IMR-90 (cell line): ENCODE data around the gene CMPK2. TPM values are rescaled to one million over a fixed set of nuclear protein-coding genes. Genes with fewer than 3 reads are reported as not detected.

ENCODE experiments used
- ATAC-seq: fragments of 200-7000 bp; cut with Tn5 transposase; 2 replicates; pipeline ENCODE4 v1.9.1; 2020; ENCODE audit warnings: low read depth, mild to moderate bottlenecking, moderate library complexity
- BruUV-seq: library from RNA; stranded (reverse); fragments of 400-500 nt; replicated peaks from 2 replicates; lab custom pipeline; 2021; lab: Mats Ljungman, UMichigan
- CTCF ChIA-PET: fragments of 300-600 bp; formaldehyde crosslinking; extraction: SDS; loops from one replicate; lab custom pipeline; 2021; ENCODE audit warnings: antibody characterized with exemption; lab: Yijun Ruan, JAX
- POLR2A ChIA-PET: fragments of 300-600 bp; sonication (Branson Sonifier 250); formaldehyde crosslinking; loops from one replicate; lab custom pipeline; 2022; ENCODE audit warnings: antibody characterized with exemption; ENCODE audit not compliant: unreplicated experiment; lab: Charles Lee
- DNase-seq: peaks from one replicate; pipeline ENCODE4 v3.0.0; 2013
- H2AFZ ChIP-seq: replicated peaks from 2 replicates; pipeline ENCODE3; 2013; ENCODE audit warnings: low read length, mild to moderate bottlenecking; ENCODE audit not compliant: poor library complexity
- H2AK5ac ChIP-seq: 2 replicates; pipeline ENCODE4 v1.6.1; 2013; ENCODE audit warnings: low read depth, low read length, inconsistent platforms
- H2AK9ac ChIP-seq: replicated peaks from 2 replicates; pipeline ENCODE3; 2013; ENCODE audit warnings: mild to moderate bottlenecking, low read depth, low read length, moderate library complexity; ENCODE audit not compliant: poor library complexity
- H2BK120ac ChIP-seq: 2 replicates; pipeline ENCODE4 v1.6.1; 2013; ENCODE audit warnings: low read depth, low read length, inconsistent platforms
- H2BK15ac ChIP-seq: 3 replicates; pipeline ENCODE4 v1.6.1; 2013; ENCODE audit warnings: low read depth, low read length, inconsistent platforms
- H2BK20ac ChIP-seq: 2 replicates; pipeline ENCODE4 v1.6.1; 2013; ENCODE audit warnings: low read depth, mild to moderate bottlenecking, inconsistent platforms, low read length, moderate library complexity
- H2BK5ac ChIP-seq: 2 replicates; pipeline ENCODE4 v1.6.1; 2013; ENCODE audit warnings: mild to moderate bottlenecking, low read depth, low read length, inconsistent platforms; ENCODE audit not compliant: poor library complexity, severe bottlenecking
- H3K14ac ChIP-seq: replicated peaks from 2 replicates; pipeline ENCODE4 v1.6.1; 2013; ENCODE audit warnings: low read depth, low read length, inconsistent platforms
- H3K18ac ChIP-seq: 2 replicates; pipeline ENCODE4 v1.6.1; 2013; ENCODE audit warnings: low read depth, low read length, control low read depth
- H3K23ac ChIP-seq: 2 replicates; pipeline ENCODE4 v1.6.1; 2013; ENCODE audit warnings: low read depth, low read length, inconsistent platforms
- H3K27ac ChIP-seq: 2 replicates; pipeline ENCODE4 v1.5.1; 2013; ENCODE audit warnings: mild to moderate bottlenecking, control low read depth, low read length; ENCODE audit not compliant: insufficient read depth
- H3K27me3 ChIP-seq: 2 replicates; pipeline ENCODE4 v1.6.1; 2013; ENCODE audit warnings: low read length; ENCODE audit not compliant: control insufficient read depth, insufficient read depth
- H3K36me3 ChIP-seq: 2 replicates; pipeline ENCODE4 v1.6.1; 2013; ENCODE audit warnings: low read length, mixed read lengths; ENCODE audit not compliant: control insufficient read depth, insufficient read depth
- H3K4ac ChIP-seq: 2 replicates; pipeline ENCODE4 v1.6.1; 2013; ENCODE audit warnings: low read depth, low read length, inconsistent platforms
- H3K4me1 ChIP-seq: 2 replicates; pipeline ENCODE4 v1.6.1; 2013; ENCODE audit warnings: low read length, mixed read lengths; ENCODE audit not compliant: control insufficient read depth, insufficient read depth
- H3K4me2 ChIP-seq: 2 replicates; pipeline ENCODE4 v1.6.1; 2013; ENCODE audit warnings: low read depth, mild to moderate bottlenecking, control low read depth, low read length, moderate library complexity
- H3K4me3 ChIP-seq: 2 replicates; pipeline ENCODE4 v1.5.1; 2013; ENCODE audit warnings: low read depth, mild to moderate bottlenecking, control low read depth, low read length, moderate library complexity; ENCODE audit not compliant: insufficient read depth
- H3K56ac ChIP-seq: 2 replicates; pipeline ENCODE4 v1.6.1; 2013; ENCODE audit warnings: low read length, inconsistent platforms; ENCODE audit not compliant: insufficient read depth; ENCODE audit errors: extremely low read depth
- H3K79me1 ChIP-seq, 2 experiments: 2 replicates each; pipeline ENCODE4 v1.6.1; 2013; ENCODE audit warnings: low read length in 2 of 2, inconsistent platforms in 1 of 2, low read depth in 1 of 2
- H3K9ac ChIP-seq: 2 replicates; pipeline ENCODE4 v1.6.1; 2013; ENCODE audit warnings: low read depth, low read length, control low read depth
- H3K9me1 ChIP-seq: 2 replicates; pipeline ENCODE4 v1.6.1; 2013; ENCODE audit warnings: low read length, inconsistent platforms; ENCODE audit not compliant: insufficient read depth
- H3K9me3 ChIP-seq: 2 replicates; pipeline ENCODE4 v1.6.1; 2013; ENCODE audit warnings: low read length; ENCODE audit not compliant: control insufficient read depth, insufficient read depth
- H4K20me1 ChIP-seq: 2 replicates; pipeline ENCODE4 v1.6.1; 2013; ENCODE audit warnings: low read length, inconsistent platforms; ENCODE audit not compliant: insufficient read depth
- H4K5ac ChIP-seq: 2 replicates; pipeline ENCODE4 v1.6.1; 2013; ENCODE audit warnings: mild to moderate bottlenecking, low read depth, low read length, control low read depth
- H4K8ac ChIP-seq, 2 experiments: 2 replicates each; pipeline ENCODE4 v1.6.1; 2013; ENCODE audit warnings: low read depth in 2 of 2, low read length in 2 of 2, control low read depth in 1 of 2, inconsistent platforms in 1 of 2
- H4K91ac ChIP-seq: 2 replicates; pipeline ENCODE4 v1.6.1; 2013; ENCODE audit warnings: low read depth, low read length, inconsistent platforms; ENCODE audit not compliant: insufficient read depth
- BHLHE40 ChIP-seq: fragments of 150-350 bp; IDR thresholded peaks from 2 replicates; pipeline ENCODE4 v1.6.1; 2016; ENCODE audit warnings: mild to moderate bottlenecking, low read depth, low read length
- CEBPB ChIP-seq: IDR thresholded peaks from 2 replicates; pipeline ENCODE4 v1.6.1; 2012; ENCODE audit warnings: low read depth, low read length, improper control_type of control experiment
- CHD1 ChIP-seq: IDR thresholded peaks from 2 replicates; pipeline ENCODE4 v1.6.1; 2012; ENCODE audit warnings: low read depth, low read length, improper control_type of control experiment
- CTCF ChIP-seq: conservative IDR thresholded peaks from 2 replicates; pipeline ENCODE4 v1.5.1; 2012; ENCODE audit warnings: mild to moderate bottlenecking, low read depth, low read length, improper control_type of control experiment
- ELK1 ChIP-seq: fragments of 150-350 bp; IDR thresholded peaks from 2 replicates; pipeline ENCODE4 v1.6.1; 2016; ENCODE audit warnings: low read depth, mild to moderate bottlenecking, low read length, moderate library complexity, borderline replicate concordance
- FOS ChIP-seq: fragments of 150-350 bp; IDR thresholded peaks from 2 replicates; pipeline ENCODE4 v1.6.1; 2016; ENCODE audit warnings: low read depth, low read length
- MAFK ChIP-seq: IDR thresholded peaks from 2 replicates; pipeline ENCODE4 v1.6.1; 2012; ENCODE audit warnings: low read depth, low read length, improper control_type of control experiment
- MAZ ChIP-seq: IDR thresholded peaks from 2 replicates; pipeline ENCODE4 v1.6.1; 2012; ENCODE audit warnings: low read depth, mild to moderate bottlenecking, low read length, improper control_type of control experiment, moderate library complexity, borderline replicate concordance
- MXI1 ChIP-seq: IDR thresholded peaks from 2 replicates; pipeline ENCODE4 v1.6.1; 2012; ENCODE audit warnings: low read depth, mild to moderate bottlenecking, low read length, moderate library complexity, borderline replicate concordance
- NFE2L2 ChIP-seq: fragments of 150-350 bp; IDR thresholded peaks from 2 replicates; pipeline ENCODE4 v1.6.1; 2016; ENCODE audit warnings: low read depth, mild to moderate bottlenecking, low read length
- POLR2A ChIP-seq: IDR thresholded peaks from 2 replicates; pipeline ENCODE4 v1.6.1; 2012; ENCODE audit warnings: mild to moderate bottlenecking, low read depth, low read length
- RAD21 ChIP-seq: IDR thresholded peaks from 2 replicates; pipeline ENCODE4 v1.6.1; 2012; ENCODE audit warnings: low read length, improper control_type of control experiment
- RCOR1 ChIP-seq: IDR thresholded peaks from 2 replicates; pipeline ENCODE4 v1.6.1; 2012; ENCODE audit warnings: mild to moderate bottlenecking, low read length, improper control_type of control experiment; ENCODE audit not compliant: insufficient replicate concordance
- RFX5 ChIP-seq: IDR thresholded peaks from 2 replicates; pipeline ENCODE4 v1.8.0; 2012; ENCODE audit warnings: low read depth, mild to moderate bottlenecking, low read length, moderate library complexity
- SMC3 ChIP-seq: fragments of 150-350 bp; IDR thresholded peaks from 2 replicates; pipeline ENCODE4 v1.6.1; 2016; ENCODE audit warnings: low read depth, mild to moderate bottlenecking, antibody characterized with exemption, low read length, moderate library complexity
- USF2 ChIP-seq: fragments of 150-350 bp; IDR thresholded peaks from 2 replicates; pipeline ENCODE4 v1.6.1; 2017; ENCODE audit warnings: mild to moderate bottlenecking, antibody characterized with exemption, low read length, low read depth
- WGBS, 2 experiments: methylation state at CpG; one replicate each; pipeline versions ENCODE4 v1.1.5 to v1.1.7; 2013; ENCODE audit warnings: missing lambda C conversion rate in 2 of 2; ENCODE audit not compliant: insufficient read length in 1 of 2; ENCODE audit errors: extremely low coverage in 2 of 2; 5-methylcytosine and 5-hydroxymethylcytosine counted together
- dilution Hi-C: fragments of 300-500 bp; cut with HindIII; formaldehyde crosslinking; loops from one replicate; pipeline ENCODE4 v1.14.3; 2018; ENCODE audit warnings: low sequenced_read_pairs; ENCODE audit not compliant: unreplicated experiment
- in situ Hi-C: fragments of 300-500 bp; cut with MboI; formaldehyde crosslinking; loops from 3 replicates; pipeline ENCODE4 v1.14.3; 2019; ENCODE audit warnings: low sequenced_read_pairs, inconsistent platforms, mixed read lengths
- intact Hi-C: fragments of 100-400 bp; cut with micrococcal nuclease; formaldehyde crosslinking; loops from 2 replicates; pipeline ENCODE4 v1.10.0; 2022
- polyA plus RNA-seq, 3 experiments: library from polyadenylated mRNA; depleted of rRNA; stranded (reverse); fragments of >200 nt; gene quantifications; 2 replicates each; pipeline ENCODE4 v1.2.3, GENCODE V29; 2012; ENCODE audit warnings: low replicate concordance in 1 of 3
- total RNA-seq: library from RNA; depleted of rRNA; stranded (reverse); fragments of >200 nt; gene quantifications from 2 replicates; pipeline ENCODE4 v1.2.3, GENCODE V29; 2012

The CMPK2 gene
- total and polyA plus RNA-seq, 2 of the 4 experiments (the other 2 are of a cell fraction), result 0.03 to 0.18 TPM

- H2BK120ac ChIP-seq, result no peak overlapping the region
- no peak overlapping the region for H4K8ac ChIP-seq
- no peak overlapping the region for H4K91ac ChIP-seq
- H2AK5ac ChIP-seq, result no peak overlapping the region
- H2BK20ac ChIP-seq, result no peak overlapping the region
- H3K27ac ChIP-seq, result no peak overlapping the region
- ATAC-seq (no peak), DNase-seq (no peak)
- H4K5ac ChIP-seq, result no peak overlapping the region
- intact Hi-C loops (no loop called here), in situ Hi-C loops (no loop called here), dilution Hi-C loops (no loop called here)
- H4K20me1 ChIP-seq, result no peaks in the 10 kb centered on the region
- H3K9ac ChIP-seq, result no peak overlapping the region
- no peak overlapping the region for H3K4ac ChIP-seq
- no peak overlapping the region for H3K4me3 ChIP-seq
- H3K27me3 ChIP-seq, result peaks cover 12% of the 10 kb centered on the region
- H3K14ac ChIP-seq, result no peak overlapping the region
- H2BK15ac ChIP-seq, result no peak overlapping the region
- WGBS, 2 experiments, result no CpG with 5 or more reads among the region's 7 CpGs
- no peaks in the 10 kb centered on the region for H3K9me3 ChIP-seq
- TF ChIP-seq RFX5, result no peak
- no peak for TF ChIP-seq RCOR1
- no peak for TF ChIP-seq MXI1
- TF ChIP-seq CEBPB, result no peak
- no peak for TF ChIP-seq ELK1
- no peak for TF ChIP-seq CHD1
- no peak for TF ChIP-seq FOS
- TF ChIP-seq NFE2L2, result no peak
- TF ChIP-seq MAZ, result no peak
- no peak for TF ChIP-seq BHLHE40
- no peak for TF ChIP-seq SMC3
- TF ChIP-seq MAFK, result no peak
- TF ChIP-seq CTCF, result no peak
- TF ChIP-seq USF2, result no peak
- TF ChIP-seq RAD21, result no peak
- no peak for TF ChIP-seq POLR2A
- H3K4me2 ChIP-seq, result no peak overlapping the region
- no peak overlapping the region for H2BK5ac ChIP-seq
- no peak overlapping the region for H3K56ac ChIP-seq
- no peak overlapping the region for H2AFZ ChIP-seq
- H3K4me1 ChIP-seq, result peaks cover 2% of the 10 kb centered on the region; the same call in 1 of the 2 replicates
- H3K23ac ChIP-seq, result no peak overlapping the region
- no peaks in the 10 kb centered on the region for H3K79me1 ChIP-seq
- no peak overlapping the region for H3K18ac ChIP-seq
- POLR2A ChIA-PET, result no interaction called here
- no peaks in the 10 kb centered on the region for H3K36me3 ChIP-seq
- CTCF ChIA-PET, result no interaction called here
- no peak overlapping the region for H2AK9ac ChIP-seq
- no TSS peak for BruUV-seq
- no peaks in the 10 kb centered on the region for H3K9me1 ChIP-seq
These were observed 1.3 kb upstream of the CMPK2 start for GRCh38 chr2:6866982-6867381.
